A673 (cell line): Measurements from ENCODE around the gene ZNRF3.

Source experiments
- EZH2 ChIP-seq: fragments of 200-600 bp; sonication (generic); IDR thresholded peaks from 2 replicates; pipeline ENCODE4 v1.6.1; 2017; ENCODE audit warnings: borderline replicate concordance, low read depth, mild to moderate bottlenecking, mixed read lengths, antibody characterized with exemption, low read length; ENCODE audit not compliant: poor library complexity, severe bottlenecking
- TF ChIP-seq, protein P1 (sequence below): fragments of 300-800, 200-600 bp; sonication (generic); conservative IDR thresholded peaks from 2 replicates; pipeline ENCODE4 v1.5.1; 2017; ENCODE audit warnings: low read depth, mild to moderate bottlenecking, antibody characterized with exemption, low read length, moderate library complexity, mixed read lengths

DNA sequence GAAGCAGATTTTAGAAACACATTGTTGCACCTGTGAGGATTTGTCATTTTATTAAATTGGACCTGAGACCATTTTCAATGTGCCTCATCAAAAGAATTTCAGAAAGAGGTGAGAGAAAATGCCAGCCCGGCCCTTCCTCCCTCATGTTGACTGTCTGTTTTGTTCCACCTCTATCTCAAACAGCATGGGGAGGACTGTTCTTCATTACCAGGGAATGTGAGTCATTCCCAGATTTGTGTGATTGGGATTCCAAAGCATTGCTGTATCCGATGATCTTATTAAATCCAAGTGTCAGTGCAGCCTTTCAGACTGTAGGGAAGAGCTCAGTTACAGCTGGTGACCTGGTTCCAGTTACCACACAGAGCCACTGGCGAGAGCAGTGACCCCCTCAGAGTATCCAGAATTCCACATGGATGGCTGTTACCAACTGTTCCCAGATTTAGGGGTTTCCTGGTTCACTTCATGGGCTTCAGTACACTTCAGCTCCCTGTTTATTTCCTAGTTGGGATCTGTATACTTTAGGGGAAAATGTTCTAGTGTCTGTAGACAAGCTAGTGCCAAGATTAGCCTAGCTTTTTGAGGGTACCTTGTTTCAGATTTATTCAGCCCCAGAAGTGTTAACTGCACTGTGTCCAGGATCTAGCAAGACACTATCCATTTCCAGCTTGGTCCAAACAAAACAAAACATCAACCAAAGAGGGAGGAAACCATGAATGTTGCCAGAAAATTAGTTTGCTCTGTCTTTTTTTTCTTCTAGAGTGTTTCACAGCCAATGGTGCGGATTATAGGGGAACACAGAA, 210.3 kb downstream of the ZNRF3 start:
- TF ChIP-seq, protein P1, sequence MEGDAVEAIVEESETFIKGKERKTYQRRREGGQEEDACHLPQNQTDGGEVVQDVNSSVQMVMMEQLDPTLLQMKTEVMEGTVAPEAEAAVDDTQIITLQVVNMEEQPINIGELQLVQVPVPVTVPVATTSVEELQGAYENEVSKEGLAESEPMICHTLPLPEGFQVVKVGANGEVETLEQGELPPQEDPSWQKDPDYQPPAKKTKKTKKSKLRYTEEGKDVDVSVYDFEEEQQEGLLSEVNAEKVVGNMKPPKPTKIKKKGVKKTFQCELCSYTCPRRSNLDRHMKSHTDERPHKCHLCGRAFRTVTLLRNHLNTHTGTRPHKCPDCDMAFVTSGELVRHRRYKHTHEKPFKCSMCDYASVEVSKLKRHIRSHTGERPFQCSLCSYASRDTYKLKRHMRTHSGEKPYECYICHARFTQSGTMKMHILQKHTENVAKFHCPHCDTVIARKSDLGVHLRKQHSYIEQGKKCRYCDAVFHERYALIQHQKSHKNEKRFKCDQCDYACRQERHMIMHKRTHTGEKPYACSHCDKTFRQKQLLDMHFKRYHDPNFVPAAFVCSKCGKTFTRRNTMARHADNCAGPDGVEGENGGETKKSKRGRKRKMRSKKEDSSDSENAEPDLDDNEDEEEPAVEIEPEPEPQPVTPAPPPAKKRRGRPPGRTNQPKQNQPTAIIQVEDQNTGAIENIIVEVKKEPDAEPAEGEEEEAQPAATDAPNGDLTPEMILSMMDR: no peak
- no peak for TF ChIP-seq EZH2
